Testis (tissue), 3 donors: ENCODE results near the gene CYP4F11. TPM values are rescaled to one million over a fixed set of nuclear protein-coding genes. Genes with fewer than 3 reads are reported as not detected.

ENCODE experiments used
- DNase-seq: peaks from one replicate; pipeline ENCODE4 v3.0.0-alpha.2; 2019
- H3K27ac ChIP-seq, 2 donors: fragments of 200-600 bp; sonication (generic); one replicate each; pipeline ENCODE4 v1.5.1; 2019
- H3K27me3 ChIP-seq: fragments of 200-600 bp; sonication (generic); one replicate; pipeline ENCODE4 v1.5.1; 2019
- H3K36me3 ChIP-seq: fragments of 200-600 bp; sonication (generic); one replicate; pipeline ENCODE4 v1.5.1; 2017; ENCODE audit warnings: low read depth; ENCODE audit errors: missing control alignments
- H3K4me1 ChIP-seq: fragments of 200-600 bp; sonication (generic); one replicate; pipeline ENCODE4 v1.5.1; 2019
- H3K4me3 ChIP-seq, 2 donors: fragments of 200-600 bp; sonication (generic); one replicate each; pipeline ENCODE4 v1.5.1; 2017 to 2019
- H3K9me3 ChIP-seq: fragments of 200-600 bp; sonication (generic); one replicate; pipeline ENCODE4 v1.5.1; 2017
- POLR2A ChIP-seq: fragments of 450-650 bp; IDR thresholded peaks from one replicate; pipeline ENCODE4 v1.6.1; 2017; ENCODE audit warnings: antibody characterized with exemption, mild to moderate bottlenecking, moderate library complexity
- WGBS, 2 donors: methylation state at CpG; one replicate each; pipeline ENCODE4 v1.1.5; 2018; 5-methylcytosine and 5-hydroxymethylcytosine counted together
- intact Hi-C: fragments of 100-400 bp; cut with DNase I; formaldehyde crosslinking; loops from one replicate; pipeline ENCODE4 v1.15.1; 2023; ENCODE audit warnings: low total_unique reads
- polyA plus RNA-seq: library from polyadenylated mRNA; stranded (reverse); fragments of 350-450 nt; fragmentation: Illumina TruSeq; extraction: RNeasy Lipid Tissue Mini Kit (QIAGEN cat#74804); gene quantifications from one replicate; pipeline ENCODE4 v1.2.3, GENCODE V29; 2014; ENCODE audit warnings: low read depth, low replicate concordance; ENCODE audit not compliant: insufficient read depth
- total RNA-seq, 2 donors: library from RNA; depleted of rRNA; stranded (reverse); fragments of >200 nt; gene quantifications; one replicate each; pipeline ENCODE4 v1.2.3, GENCODE V29; 2016
- TF ChIP-seq, protein P1 (sequence below), 3 experiments: fragments of 450-650 bp in 2 of 3; fragments of 200-600 bp in 1 of 3; sonication (generic) in 1 of 3; IDR thresholded peaks; one replicate each; pipeline ENCODE4 v1.5.1; 2016 to 2019; ENCODE audit warnings: antibody characterized with exemption in 3 of 3, mild to moderate bottlenecking in 2 of 3, moderate library complexity in 1 of 3

Gene CYP4F11
- total and polyA plus RNA-seq, 3 donors from 2014 or later = 2.6 to 4.3 (median 3.0) TPM

DNA sequence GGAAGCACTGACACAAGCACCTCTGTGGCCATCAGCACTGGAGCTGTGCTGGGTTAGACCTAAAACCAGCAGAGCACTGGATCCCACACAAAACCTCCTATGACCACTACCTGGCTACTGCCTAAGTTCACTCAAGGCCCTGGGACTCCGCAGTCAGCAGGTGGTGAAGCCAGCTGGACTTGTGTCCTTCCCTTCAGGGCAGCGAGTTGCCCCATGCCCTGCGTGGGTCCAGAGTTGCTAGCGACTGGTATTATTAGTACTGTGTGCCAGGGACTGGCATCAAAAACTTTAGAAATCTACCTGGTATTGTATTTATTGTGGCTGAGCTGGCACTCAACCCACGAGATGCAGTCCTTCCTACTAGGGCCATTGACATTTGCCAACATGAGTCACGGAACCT is 20.5 kb upstream of the CYP4F11 start:
- no peak for TF ChIP-seq POLR2A
- TF ChIP-seq, protein P1, sequence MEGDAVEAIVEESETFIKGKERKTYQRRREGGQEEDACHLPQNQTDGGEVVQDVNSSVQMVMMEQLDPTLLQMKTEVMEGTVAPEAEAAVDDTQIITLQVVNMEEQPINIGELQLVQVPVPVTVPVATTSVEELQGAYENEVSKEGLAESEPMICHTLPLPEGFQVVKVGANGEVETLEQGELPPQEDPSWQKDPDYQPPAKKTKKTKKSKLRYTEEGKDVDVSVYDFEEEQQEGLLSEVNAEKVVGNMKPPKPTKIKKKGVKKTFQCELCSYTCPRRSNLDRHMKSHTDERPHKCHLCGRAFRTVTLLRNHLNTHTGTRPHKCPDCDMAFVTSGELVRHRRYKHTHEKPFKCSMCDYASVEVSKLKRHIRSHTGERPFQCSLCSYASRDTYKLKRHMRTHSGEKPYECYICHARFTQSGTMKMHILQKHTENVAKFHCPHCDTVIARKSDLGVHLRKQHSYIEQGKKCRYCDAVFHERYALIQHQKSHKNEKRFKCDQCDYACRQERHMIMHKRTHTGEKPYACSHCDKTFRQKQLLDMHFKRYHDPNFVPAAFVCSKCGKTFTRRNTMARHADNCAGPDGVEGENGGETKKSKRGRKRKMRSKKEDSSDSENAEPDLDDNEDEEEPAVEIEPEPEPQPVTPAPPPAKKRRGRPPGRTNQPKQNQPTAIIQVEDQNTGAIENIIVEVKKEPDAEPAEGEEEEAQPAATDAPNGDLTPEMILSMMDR (IDR thresholded peaks at IDR 0.05) = no peak
- 80 to 87% methylated on average over 6 of the region's 6 CpGs for WGBS, 2 donors
- H3K27ac ChIP-seq = no peak overlapping the region
- DNase-seq = no peak
- H3K36me3 ChIP-seq = no peaks in the 10 kb centered on the region
- no peaks in the 10 kb centered on the region for H3K4me1 ChIP-seq
- H3K9me3 ChIP-seq = no peaks in the 10 kb centered on the region
- intact Hi-C loops = no loop called here
- no peaks in the 10 kb centered on the region for H3K27me3 ChIP-seq
- H3K4me3 ChIP-seq = no peak overlapping the region

GRCh38 chr19:15948223-15949058 is 14.1 kb upstream of the CYP4F11 start, which contains the start of gene OR10H4:
OR10H4 (plus strand) TSS chr19:15949008; CDS start chr19:15949008, 0 bp downstream.
- TF ChIP-seq, protein P1 (IDR thresholded peaks at IDR 0.05) = no peak
- no peak for TF ChIP-seq POLR2A
- H3K36me3 ChIP-seq = no peaks in the 10 kb centered on the region
- no peak within 1 kb of the TSS for H3K27ac ChIP-seq
- no peak for DNase-seq
- no peak within 1 kb of the TSS for H3K4me3 ChIP-seq
- H3K27me3 ChIP-seq = no peaks in the 10 kb centered on the region
- intact Hi-C loops = no loop called here
- H3K4me1 ChIP-seq = no peaks in the 10 kb centered on the region
- H3K9me3 ChIP-seq = no peaks in the 10 kb centered on the region

DNA sequence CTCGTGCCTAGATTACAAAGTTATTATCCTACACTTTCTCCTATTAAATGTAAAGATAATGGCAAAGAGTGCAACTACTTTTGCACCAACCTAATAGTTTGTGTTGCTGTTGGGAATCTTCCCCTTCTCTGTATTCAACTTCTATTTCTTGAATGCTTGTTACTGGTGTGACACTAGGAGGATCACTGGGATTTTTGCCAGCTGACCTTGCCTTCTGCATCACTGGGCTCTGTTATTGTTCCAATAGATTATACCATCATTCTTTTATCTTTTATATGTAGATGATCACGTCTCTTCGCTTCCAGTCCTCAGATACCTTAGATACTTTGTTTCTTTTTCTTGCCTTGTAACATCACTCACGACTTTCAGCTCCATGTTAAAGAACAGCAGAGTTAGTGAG is 11.0 kb upstream of the CYP4F11 start:
- H3K36me3 ChIP-seq = no peaks in the 10 kb centered on the region
- intact Hi-C loops = no loop called here
- H3K4me3 ChIP-seq = no peak overlapping the region
- DNase-seq = peak; percentile 95
- H3K27me3 ChIP-seq = no peaks in the 10 kb centered on the region
- TF ChIP-seq POLR2A = no peak
- TF ChIP-seq, protein P1 (IDR thresholded peaks at IDR 0.05) = no peak
- WGBS, 2 donors = 32 to 34% methylated on average over 4 of the region's 4 CpGs
- H3K9me3 ChIP-seq = no peaks in the 10 kb centered on the region
- peak overlapping the region; percentile 48 to 55 for H3K27ac ChIP-seq
- no peaks in the 10 kb centered on the region for H3K4me1 ChIP-seq

DNA sequence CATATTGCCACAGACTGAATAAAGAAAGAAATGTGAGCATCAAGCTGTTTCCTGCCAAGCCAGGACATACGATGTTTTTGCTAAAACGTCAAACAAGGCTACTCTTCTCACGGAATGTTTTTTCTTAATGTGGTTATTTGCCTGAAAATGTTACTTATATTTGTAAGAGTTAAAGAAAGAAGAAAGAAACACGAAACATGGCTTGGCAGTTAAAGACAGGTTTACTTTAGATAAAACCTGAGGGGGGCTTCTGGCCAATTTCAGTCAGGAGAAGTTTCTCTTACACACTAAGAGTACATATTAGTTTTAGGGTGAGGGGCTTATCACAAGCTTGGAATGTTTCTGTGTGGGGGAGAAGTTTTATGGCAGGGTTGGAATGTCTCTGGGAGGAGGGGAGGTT is 10.1 kb upstream of the CYP4F11 start:
- H3K27me3 ChIP-seq = no peaks in the 10 kb centered on the region
- H3K4me3 ChIP-seq = no peak overlapping the region
- intact Hi-C loops = no loop called here
- 51 to 60% methylated on average over 4 of the region's 4 CpGs for WGBS, 2 donors
- H3K4me1 ChIP-seq = no peaks in the 10 kb centered on the region
- H3K36me3 ChIP-seq = no peaks in the 10 kb centered on the region
- H3K27ac ChIP-seq = peak overlapping the region in 1 of 2 donors; percentile 55
- TF ChIP-seq POLR2A = no peak
- TF ChIP-seq, protein P1 (IDR thresholded peaks at IDR 0.05) = no peak
- DNase-seq = no peak
- no peaks in the 10 kb centered on the region for H3K9me3 ChIP-seq

- Histone ChIP-seq H3K4me1 (no peaks in the 10 kb centered on the region), H3K27ac (no peak overlapping the region), H3K36me3 (no peaks in the 10 kb centered on the region), H3K27me3 (no peaks in the 10 kb centered on the region), H3K4me3 (no peak overlapping the region), H3K9me3 (no peaks in the 10 kb centered on the region)
- DNase-seq = no peak
- WGBS, 2 donors = 42% methylated on average over 2 of the region's 2 CpGs; no CpG with 5 or more reads in 1 of the 2 donors
- TF ChIP-seq, protein P1 (IDR thresholded peaks at IDR 0.05) = no peak
- TF ChIP-seq POLR2A = no peak
- intact Hi-C loops = no loop called here
Measured at GRCh38 chr19:15937771-15938170, 3.4 kb upstream of the CYP4F11 start.
